Lung (tissue), 12 donors: Measurements from ENCODE around the gene TXNDC8. TPM values are rescaled to one million over a fixed set of nuclear protein-coding genes. Genes with fewer than 3 reads are reported as not detected.

Experiments used
- ATAC-seq: fragments of 200-7000 bp; cut with Tn5 transposase; one replicate; pipeline ENCODE4 v1.9.1; 2020; ENCODE audit warnings: moderate number of reproducible peaks; ENCODE audit not compliant: insufficient read depth, low FRiP score
- DNase-seq, 3 donors: peaks; one replicate each; pipeline ENCODE4 v3.0.0-alpha.2; 2013 to 2017
- H3K27ac ChIP-seq, 2 donors: one replicate each; pipeline ENCODE4 v1.5.1; 2013; ENCODE audit warnings: mild to moderate bottlenecking in 2 of 2, moderate library complexity in 2 of 2, control low read depth in 1 of 2, inconsistent platforms in 1 of 2, low read depth in 1 of 2, low read length in 1 of 2
- H3K27me3 ChIP-seq, 3 donors: one replicate each; pipeline ENCODE4 v1.5.1; 2013; ENCODE audit warnings: low read length in 2 of 3; ENCODE audit not compliant: control insufficient read depth in 3 of 3, insufficient read depth in 3 of 3
- H3K36me3 ChIP-seq, 4 donors: one replicate each; pipeline ENCODE4 v1.5.1; 2013; ENCODE audit warnings: low read length in 4 of 4, mild to moderate bottlenecking in 1 of 4, moderate library complexity in 1 of 4; ENCODE audit not compliant: control insufficient read depth in 4 of 4, insufficient read depth in 4 of 4
- H3K4me1 ChIP-seq, 5 donors: one replicate each; pipeline ENCODE4 v1.5.1; 2013; ENCODE audit warnings: low read length in 5 of 5, mild to moderate bottlenecking in 2 of 5, moderate library complexity in 1 of 5; ENCODE audit not compliant: control insufficient read depth in 5 of 5, insufficient read depth in 5 of 5
- H3K4me3 ChIP-seq: one replicate; pipeline ENCODE4 v1.5.1; 2013; ENCODE audit warnings: mild to moderate bottlenecking, control low read depth, moderate library complexity
- H3K9ac ChIP-seq, 2 donors: one replicate each; pipeline ENCODE4 v1.5.1; 2013; ENCODE audit warnings: low read length in 2 of 2, control low read depth in 1 of 2; ENCODE audit not compliant: insufficient read depth in 1 of 2
- H3K9me3 ChIP-seq, 4 donors: one replicate each; pipeline ENCODE4 v1.5.1; 2013; ENCODE audit warnings: low read length in 3 of 4, mild to moderate bottlenecking in 1 of 4, moderate library complexity in 1 of 4; ENCODE audit not compliant: control insufficient read depth in 4 of 4, insufficient read depth in 3 of 4
- CTCF ChIP-seq: IDR thresholded peaks from 2 replicates; pipeline ENCODE4 v1.5.1; 2012; ENCODE audit warnings: mild to moderate bottlenecking; ENCODE audit errors: control extremely low read depth, extremely low read depth
- WGBS, 2 donors: extraction: QIAGEN DNeasy Blood & Tissue Kit; methylation state at CpG; one replicate each; pipeline ENCODE4 v1.1.7; 2013; 5-methylcytosine and 5-hydroxymethylcytosine counted together
- polyA plus RNA-seq, 2 donors: library from polyadenylated mRNA; stranded (reverse); fragments of 200-250 nt; gene quantifications; one replicate each; pipeline ENCODE4 v1.2.1, GENCODE V29; 2013
- total RNA-seq, 2 donors: library from RNA; depleted of rRNA in 1 of 2; stranded (reverse); fragments of >200 nt in 1 of 2; gene quantifications; one replicate each; pipeline ENCODE4 v1.2.1, GENCODE V29; 2014 to 2021
- donor health status: control.
- donor health status: control.
- donor health status: Bipolar disorder and iron deficiency.
- donor health status: healthy.
- donor health status: DM: yes; HTN: yes; CAD: no.

TXNDC8 gene
- total and polyA plus RNA-seq, 4 donors, result not detected

GRCh38 chr9:110308633-110309038 is 29.0 kb downstream of the TXNDC8 start:
- no peak overlapping the region for H3K9ac ChIP-seq
- no peaks in the 10 kb centered on the region for H3K27me3 ChIP-seq
- H3K27ac ChIP-seq, result no peak overlapping the region
- ATAC-seq (no peak), DNase-seq (no peak)
- no peak for TF ChIP-seq CTCF
- H3K4me3 ChIP-seq, result no peak overlapping the region
- no peaks in the 10 kb centered on the region for H3K4me1 ChIP-seq
- 22 to 32% methylated on average over 4 of the region's 4 CpGs for WGBS, 2 donors
- no peaks in the 10 kb centered on the region for H3K36me3 ChIP-seq
- no peaks in the 10 kb centered on the region for H3K9me3 ChIP-seq

- ATAC-seq, result no peak
- Histone ChIP-seq H3K27me3 (no peaks in the 10 kb centered on the region), H3K9me3 (no peaks in the 10 kb centered on the region), H3K27ac (no peak overlapping the region), H3K9ac (no peak overlapping the region), H3K36me3 (no peaks in the 10 kb centered on the region), H3K4me1 (no peaks in the 10 kb centered on the region), H3K4me3 (no peak overlapping the region)
- DNase-seq, result no peak
- WGBS, 2 donors, result 45 to 84% methylated on average over 1 of the region's 1 CpG
- no peak for TF ChIP-seq CTCF
Observed at GRCh38 chr9:110307191-110307590, 30.5 kb downstream of the TXNDC8 start.

- DNase-seq, result peak in 2 of 3 donors; percentile 12 to 24
- no peak overlapping the region for H3K27ac ChIP-seq
- 75 to 77% methylated on average over 1 of the region's 1 CpG for WGBS, 2 donors
- H3K4me3 ChIP-seq, result no peak overlapping the region
- TF ChIP-seq CTCF, result no peak
- ATAC-seq, result no peak
- H3K36me3 ChIP-seq, result no peaks in the 10 kb centered on the region
- H3K4me1 ChIP-seq, result no peaks in the 10 kb centered on the region
- no peak overlapping the region for H3K9ac ChIP-seq
- no peaks in the 10 kb centered on the region for H3K27me3 ChIP-seq
- H3K9me3 ChIP-seq, result no peaks in the 10 kb centered on the region
Observed at GRCh38 chr9:110303133-110303532, 34.5 kb downstream of the TXNDC8 start.

- whole genome bisulfite sequencing, 2 donors, result 70 to 90% methylated on average over 2 of the region's 2 CpGs
Observed at GRCh38 chr9:110298043-110298605, 39.5 kb downstream of the TXNDC8 start.

More at GRCh38 chr9:110298043-110298605, 39.5 kb downstream of the TXNDC8 start:
- no peak overlapping the region for H3K4me3 ChIP-seq
- ATAC-seq (no peak), DNase-seq (no peak)
- H3K9me3 ChIP-seq, result no peaks in the 10 kb centered on the region
- TF ChIP-seq CTCF, result no peak
- H3K27me3 ChIP-seq, result no peaks in the 10 kb centered on the region
- no peaks in the 10 kb centered on the region for H3K4me1 ChIP-seq
- H3K27ac ChIP-seq, result no peak overlapping the region
- H3K36me3 ChIP-seq, result no peaks in the 10 kb centered on the region
- H3K9ac ChIP-seq, result no peak overlapping the region
